H1 (cell line): ENCODE data around the gene CROCC2. TPM values are rescaled to one million over a fixed set of nuclear protein-coding genes. Genes with fewer than 3 reads are reported as not detected.

Experiments used
- CTCF ChIA-PET: fragments of 300-600 bp; sonication (Branson Sonifier 250); formaldehyde crosslinking; loops from one replicate; lab custom pipeline; 2021; ENCODE audit not compliant: partially characterized antibody; lab: Charles Lee
- POLR2A ChIA-PET: fragments of 300-600 bp; sonication (Branson Sonifier 250); formaldehyde crosslinking; loops from one replicate; lab custom pipeline; 2021; ENCODE audit warnings: inconsistent platforms; ENCODE audit not compliant: partially characterized antibody; lab: Charles Lee
- DNase-seq, 2 experiments: peaks; one replicate each; pipeline versions ENCODE4 v3.0.0 to v3.0.0-alpha.2; 2010 to 2022; ENCODE audit warnings: low spot score in 2 of 2, low read depth in 1 of 2, mixed read lengths in 1 of 2
- FAIRE-seq: peaks from 2 replicates; lab custom pipeline; 2011; peaks lifted over from hg19 to GRCh38; lab: Jason Lieb, UNC
- H2AFZ ChIP-seq: 2 replicates; pipeline ENCODE4 v1.8.1; 2012; ENCODE audit warnings: low read length, inconsistent platforms
- H2AK5ac ChIP-seq: 2 replicates; pipeline ENCODE4 v1.6.1; 2013; ENCODE audit warnings: low read depth, low read length
- H2BK120ac ChIP-seq: replicated peaks from 2 replicates; pipeline ENCODE3; 2013; ENCODE audit warnings: low read depth, low read length, inconsistent platforms
- H2BK12ac ChIP-seq: 2 replicates; pipeline ENCODE4 v1.6.1; 2013; ENCODE audit warnings: low read depth, low read length
- H2BK15ac ChIP-seq: 2 replicates; pipeline ENCODE4 v1.6.1; 2013; ENCODE audit warnings: low read length
- H2BK20ac ChIP-seq: 2 replicates; pipeline ENCODE4 v1.6.1; 2013; ENCODE audit warnings: low read length
- H2BK5ac ChIP-seq: 2 replicates; pipeline ENCODE4 v1.6.1; 2013; ENCODE audit warnings: low read depth, low read length
- H3K14ac ChIP-seq: 2 replicates; pipeline ENCODE4 v1.6.1; 2013; ENCODE audit warnings: inconsistent platforms; ENCODE audit not compliant: insufficient read length
- H3K18ac ChIP-seq: 2 replicates; pipeline ENCODE4 v1.6.1; 2013; ENCODE audit warnings: low read length; ENCODE audit errors: extremely low read depth
- H3K23ac ChIP-seq: 2 replicates; pipeline ENCODE4 v1.6.1; 2013; ENCODE audit warnings: inconsistent platforms; ENCODE audit not compliant: insufficient read length
- H3K23me2 ChIP-seq: 2 replicates; pipeline ENCODE4 v1.6.1; 2013; ENCODE audit warnings: low read depth, low read length
- H3K27ac ChIP-seq: 2 replicates; pipeline ENCODE4 v1.6.1; 2011; ENCODE audit warnings: low read depth, low read length, inconsistent platforms
- H3K27me3 ChIP-seq, 4 experiments: replicated peaks in 1 of 4; 1 replicate in 1 of 4; 2 replicates in 3 of 4; pipeline versions ENCODE4 v1.6.1 to v1.8.1; 2011 to 2013; ENCODE audit warnings: low read length in 3 of 4, mild to moderate bottlenecking in 3 of 4, inconsistent platforms in 2 of 4, mixed read lengths in 2 of 4, moderate library complexity in 1 of 4; ENCODE audit not compliant: control insufficient read depth in 3 of 4, insufficient read depth in 3 of 4; ENCODE audit errors: extremely low read depth in 1 of 4
- H3K36me3 ChIP-seq, 4 experiments: 2 replicates each; pipeline versions ENCODE4 v1.6.1 to v1.8.1; 2011 to 2013; ENCODE audit warnings: mild to moderate bottlenecking in 4 of 4, low read length in 3 of 4, moderate library complexity in 2 of 4, control low read depth in 1 of 4, inconsistent platforms in 1 of 4; ENCODE audit not compliant: insufficient read depth in 4 of 4, control insufficient read depth in 2 of 4
- H3K4ac ChIP-seq: replicated peaks from 2 replicates; pipeline ENCODE3; 2013; ENCODE audit warnings: low read length, low read depth, mixed read lengths, inconsistent platforms; ENCODE audit not compliant: insufficient read length
- H3K4me1 ChIP-seq, 4 experiments: replicated peaks in 1 of 4; 1 replicate in 1 of 4; 2 replicates in 3 of 4; pipeline versions ENCODE4 v1.6.1 to v1.8.1; 2011 to 2013; ENCODE audit warnings: low read length in 3 of 4, inconsistent platforms in 2 of 4, mixed read lengths in 1 of 4; ENCODE audit not compliant: insufficient read depth in 4 of 4, control insufficient read depth in 3 of 4
- H3K4me2 ChIP-seq, 2 experiments: 2 replicates each; pipeline versions ENCODE4 v1.6.1 to v1.8.1; 2011 to 2013; ENCODE audit warnings: low read depth in 2 of 2, low read length in 2 of 2, control low read depth in 1 of 2, inconsistent platforms in 1 of 2, mild to moderate bottlenecking in 1 of 2; ENCODE audit not compliant: insufficient read depth in 1 of 2
- H3K4me3 ChIP-seq, 4 experiments: fragments of 200-600, 300-600 bp in 1 of 4; sonication (generic), shearing (Covaris generic), sonication (Bioruptor Twin) in 1 of 4; 2 replicates each; pipeline versions ENCODE4 v1.5.1 to v1.8.1; 2011 to 2016; ENCODE audit warnings: low read length in 4 of 4, low read depth in 3 of 4, control low read depth in 2 of 4, inconsistent platforms in 2 of 4, mild to moderate bottlenecking in 2 of 4, mixed read lengths in 1 of 4, moderate library complexity in 1 of 4; ENCODE audit not compliant: insufficient read depth in 2 of 4; ENCODE audit errors: extremely low read depth in 1 of 4
- H3K56ac ChIP-seq: replicated peaks from 2 replicates; pipeline ENCODE3; 2013; ENCODE audit warnings: low read depth, mild to moderate bottlenecking, mixed read lengths, low read length, inconsistent platforms; ENCODE audit not compliant: insufficient read length
- H3K79me1 ChIP-seq: 2 replicates; pipeline ENCODE4 v1.6.1; 2013; ENCODE audit warnings: low read depth, low read length, control low read depth
- H3K79me2 ChIP-seq, 2 experiments: 2 replicates each; pipeline versions ENCODE4 v1.6.1 to v1.8.1; 2012 to 2013; ENCODE audit warnings: low read length in 2 of 2, mild to moderate bottlenecking in 2 of 2, inconsistent platforms in 1 of 2; ENCODE audit not compliant: insufficient read depth in 2 of 2, control insufficient read depth in 1 of 2
- H3K9ac ChIP-seq, 4 experiments: replicated peaks in 1 of 4; 1 replicate in 1 of 4; 2 replicates in 3 of 4; pipeline versions ENCODE4 v1.6.1 to v1.8.1; 2011 to 2013; ENCODE audit warnings: low read depth in 3 of 4, low read length in 3 of 4, control low read depth in 2 of 4, mild to moderate bottlenecking in 2 of 4, moderate library complexity in 2 of 4, inconsistent platforms in 1 of 4; ENCODE audit errors: extremely low read depth in 1 of 4
- H3K9me3 ChIP-seq, 2 experiments: 2 replicates each; pipeline versions ENCODE4 v1.6.1 to v1.8.1; 2012 to 2013; ENCODE audit warnings: mild to moderate bottlenecking in 2 of 2, moderate library complexity in 2 of 2, control low read depth in 1 of 2, inconsistent platforms in 1 of 2, low read depth in 1 of 2, low read length in 1 of 2, mixed read lengths in 1 of 2; ENCODE audit not compliant: insufficient read depth in 2 of 2
- H4K20me1 ChIP-seq, 2 experiments: replicated peaks in 1 of 2; 2 replicates each; pipeline versions ENCODE3 to v1.8.1; 2011 to 2013; ENCODE audit warnings: inconsistent platforms in 2 of 2, low read length in 2 of 2, mild to moderate bottlenecking in 1 of 2; ENCODE audit not compliant: insufficient read depth in 2 of 2, control insufficient read depth in 1 of 2
- H4K5ac ChIP-seq: 2 replicates; pipeline ENCODE4 v1.6.1; 2013; ENCODE audit warnings: low read length, low read depth, mixed read lengths, inconsistent platforms; ENCODE audit not compliant: insufficient read length
- H4K8ac ChIP-seq: 2 replicates; pipeline ENCODE4 v1.8.0; 2013; ENCODE audit warnings: mild to moderate bottlenecking, moderate library complexity, low read length, inconsistent platforms; ENCODE audit not compliant: insufficient read depth; ENCODE audit errors: extremely low read depth
- H4K91ac ChIP-seq: replicated peaks from 2 replicates; pipeline ENCODE3; 2013; ENCODE audit warnings: low read length, mixed read lengths, inconsistent platforms; ENCODE audit not compliant: insufficient read length
- CTCF ChIP-seq, 3 experiments: IDR thresholded peaks; 1 replicate in 2 of 3; 2 replicates in 1 of 3; pipeline versions ENCODE4 v1.5.1 to v1.6.1; 2011; ENCODE audit warnings: low read length in 3 of 3, mild to moderate bottlenecking in 3 of 3, inconsistent platforms in 2 of 3, low read depth in 1 of 3, moderate library complexity in 1 of 3; ENCODE audit not compliant: insufficient read depth in 1 of 3; ENCODE audit errors: control extremely low read depth in 1 of 3
- EP300 ChIP-seq, 2 experiments: IDR thresholded peaks; 1 replicate in 1 of 2; 2 replicates in 1 of 2; pipeline ENCODE4 v1.6.1; 2011 to 2012; ENCODE audit warnings: low read depth in 2 of 2, low read length in 2 of 2, mild to moderate bottlenecking in 2 of 2, borderline replicate concordance in 1 of 2, inconsistent platforms in 1 of 2, moderate library complexity in 1 of 2
- HDAC2 ChIP-seq, 2 experiments: fragments of 300-600 bp in 1 of 2; sonication (generic) in 1 of 2; IDR thresholded peaks; 2 replicates each; pipeline ENCODE4 v1.6.1; 2011 to 2012; ENCODE audit warnings: low read depth in 2 of 2, low read length in 2 of 2, mild to moderate bottlenecking in 2 of 2, moderate library complexity in 2 of 2, borderline replicate concordance in 1 of 2, inconsistent platforms in 1 of 2
- JUN ChIP-seq: IDR thresholded peaks from 2 replicates; pipeline ENCODE4 v1.6.1; 2011; ENCODE audit warnings: low read depth, mild to moderate bottlenecking, improper control_type of control experiment, low read length
- KDM4A ChIP-seq: IDR thresholded peaks from one replicate; pipeline ENCODE4 v1.7.1; 2012; ENCODE audit warnings: low read depth, mild to moderate bottlenecking, moderate library complexity, low read length, inconsistent platforms; ENCODE audit not compliant: severe bottlenecking
- TEAD4 ChIP-seq: IDR thresholded peaks from 2 replicates; pipeline ENCODE4 v1.6.1; 2012; ENCODE audit warnings: low read depth, low read length, inconsistent platforms, mixed read lengths
- YY1 ChIP-seq: IDR thresholded peaks from 2 replicates; pipeline ENCODE4 v1.6.1; 2011; ENCODE audit warnings: low read depth, mild to moderate bottlenecking, low read length
- WGBS, 2 experiments: shearing (Covaris generic) in 1 of 2; methylation state at CpG; one replicate each; pipeline versions ENCODE4 v1.1.6 to v1.1.7; 2013 to 2015; ENCODE audit warnings: low lambda C conversion rate in 2 of 2, mixed read lengths in 2 of 2, inconsistent platforms in 1 of 2, low coverage in 1 of 2, missing lambda C conversion rate in 1 of 2; ENCODE audit not compliant: insufficient replicate concordance in 2 of 2, insufficient coverage in 1 of 2, insufficient read length in 1 of 2; ENCODE audit errors: extremely low coverage in 1 of 2, missing lambda C conversion rate in 1 of 2; 5-methylcytosine and 5-hydroxymethylcytosine counted together
- polyA plus RNA-seq, 7 experiments: library from polyadenylated mRNA; depleted of rRNA in 3 of 7; stranded (reverse) in 5 of 7; unstranded in 2 of 7; fragments of >200 nt in 5 of 7; fragments of 200-250 nt in 2 of 7; gene quantifications; 1 replicate in 5 of 7; 2 replicates in 1 of 7; 4 replicates in 1 of 7; pipeline versions ENCODE4 v1.2.1 to v1.2.3, GENCODE V29; 2011 to 2013; ENCODE audit warnings: missing spikeins in 2 of 7, mixed read lengths in 2 of 7
- total RNA-seq: library from RNA; stranded (reverse); fragmentation: NEBNext Ultra II Directional; extraction: Animal tissue kit (Norgen Biotek cat#: 25700); gene quantifications from 2 replicates; pipeline ENCODE4 v1.2.1, GENCODE V29; 2021
- TF ChIP-seq, protein P1 (sequence below): IDR thresholded peaks from 2 replicates; pipeline ENCODE4 v1.6.1; 2012; ENCODE audit warnings: inconsistent platforms

Gene CROCC2
- total and polyA plus RNA-seq, 2 of the 8 experiments (the other 6 are each of a cell fraction or from before 2014, with no cell fraction given) = not detected

DNA sequence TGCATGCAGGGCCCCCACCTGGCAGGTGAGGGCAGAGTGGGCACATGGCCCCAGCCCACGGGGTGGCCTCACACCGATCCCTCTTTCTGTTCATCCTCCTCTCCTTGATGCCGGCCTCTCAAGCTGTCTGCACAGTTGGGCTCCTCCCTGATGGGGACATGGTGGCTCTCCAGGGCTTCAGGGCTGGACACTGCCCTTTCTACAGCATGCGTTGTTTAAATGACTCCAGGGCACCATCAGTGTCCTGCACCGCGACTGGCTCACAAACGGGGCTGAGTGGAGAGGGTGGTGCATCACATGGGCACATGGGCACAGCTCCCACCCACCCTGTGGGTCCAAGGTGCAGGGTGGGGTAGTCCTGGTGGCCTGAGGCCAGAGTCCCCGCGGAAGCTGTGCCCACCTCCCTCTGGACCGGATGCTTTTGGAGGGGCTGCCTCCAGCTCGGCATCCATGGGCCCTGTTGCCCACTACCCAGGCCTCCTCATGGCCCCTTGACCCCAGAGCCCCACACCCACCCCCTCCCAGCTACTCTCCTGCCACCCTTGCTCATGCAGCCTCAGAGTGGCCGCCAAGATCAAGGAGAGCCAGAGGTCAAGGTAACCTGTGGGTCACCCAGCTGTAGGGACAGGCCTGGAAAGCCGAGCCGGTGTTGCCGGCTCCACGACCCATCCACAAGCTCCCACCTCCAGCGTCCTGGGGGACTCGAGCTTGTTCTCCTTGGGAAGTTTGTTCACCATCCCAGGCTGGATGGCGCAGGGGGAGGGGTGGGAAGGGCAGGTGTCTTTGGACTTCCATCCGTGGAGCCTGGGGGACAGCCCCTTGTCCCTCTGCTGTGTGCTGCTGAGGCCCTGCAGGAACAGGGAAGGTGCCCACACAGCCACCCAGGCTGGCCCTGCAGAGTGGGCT lies 80.0 kb downstream of the CROCC2 start:
- Histone ChIP-seq H2BK120ac (no peak overlapping the region), H4K20me1 (peaks cover 0 to 4% of the 10 kb centered on the region in 2 experiments), H4K91ac (no peak overlapping the region), H2BK12ac (no peak overlapping the region), H2BK15ac (no peak overlapping the region), H2BK20ac (no peak overlapping the region), H3K4ac (no peak overlapping the region), H3K56ac (no peak overlapping the region), H4K5ac (no peak overlapping the region), H4K8ac (no peak overlapping the region), H3K23me2 (peaks cover 2% of the 10 kb centered on the region; the same call in 1 of the 2 replicates), H3K27me3 (peaks cover 0 to 3% (median 3%) of the 10 kb centered on the region in 4 experiments; a peak in 3 of 7 replicates), H3K9ac (no peak overlapping the region), H3K18ac (no peak overlapping the region), H2BK5ac (no peak overlapping the region), H3K79me1 (no peaks in the 10 kb centered on the region), H2AFZ (no peak overlapping the region), H3K4me1 (peaks cover 0 to 3% (median 0%) of the 10 kb centered on the region in 4 experiments; a peak in 1 of 7 replicates), H3K4me2 (no peak overlapping the region), H3K4me3 (no peak overlapping the region), H3K14ac (no peak overlapping the region), H2AK5ac (no peak overlapping the region), H3K23ac (no peak overlapping the region), H3K27ac (no peak overlapping the region), H3K79me2 (no peaks in the 10 kb centered on the region), H3K9me3 (peaks cover 6 to 21% of the 10 kb centered on the region in 2 experiments; a peak in 3 of 4 replicates), H3K36me3 (no peaks in the 10 kb centered on the region)
- WGBS, 2 experiments = 86% methylated on average over 14 of the region's 20 CpGs; no CpG with 5 or more reads in 1 of the 2 experiments
- DNase-seq (peak in 1 of 2 experiments; percentile 42), FAIRE-seq (no peak)
- ChIA-PET CTCF (interaction anchor here (0.6 to 1.0 kb wide), 3 partner anchors 91 to 286 kb away, joined by 3 read pairs; no protein-coding TSS in a partner anchor), POLR2A (no interaction called here)
- TF ChIP-seq TEAD4 = no peak
- no peak for TF ChIP-seq YY1
- TF ChIP-seq, protein P1, sequence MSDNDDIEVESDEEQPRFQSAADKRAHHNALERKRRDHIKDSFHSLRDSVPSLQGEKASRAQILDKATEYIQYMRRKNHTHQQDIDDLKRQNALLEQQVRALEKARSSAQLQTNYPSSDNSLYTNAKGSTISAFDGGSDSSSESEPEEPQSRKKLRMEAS = no peak
- no peak for TF ChIP-seq EP300 (IDR thresholded peaks at IDR 0.05; ENCODE audit: borderline replicate concordance in 1 of 2, low read depth in 2 of 2, low read length in 2 of 2)
- TF ChIP-seq HDAC2 (IDR thresholded peaks at IDR 0.05; ENCODE audit: borderline replicate concordance in 1 of 2, low read depth in 2 of 2, low read length in 2 of 2) = no peak
- no peak for TF ChIP-seq JUN
- no peak for TF ChIP-seq CTCF (IDR thresholded peaks at IDR 0.05; ENCODE audit: control extremely low read depth in 1 of 3, insufficient read depth in 1 of 3, low read depth in 1 of 3, low read length in 3 of 3)
- no peak for TF ChIP-seq KDM4A
